ENCODE measurements around the gene TNPO3.

Gene TNPO3

GRCh38 chr7:128939861-128940410 is 115.0 kb downstream of the TNPO3 start:
- no peak for TF ChIP-seq MYC (IDR thresholded peaks at IDR 0.05; ENCODE audit: low read depth, low read length)
- TF ChIP-seq, protein P1, sequence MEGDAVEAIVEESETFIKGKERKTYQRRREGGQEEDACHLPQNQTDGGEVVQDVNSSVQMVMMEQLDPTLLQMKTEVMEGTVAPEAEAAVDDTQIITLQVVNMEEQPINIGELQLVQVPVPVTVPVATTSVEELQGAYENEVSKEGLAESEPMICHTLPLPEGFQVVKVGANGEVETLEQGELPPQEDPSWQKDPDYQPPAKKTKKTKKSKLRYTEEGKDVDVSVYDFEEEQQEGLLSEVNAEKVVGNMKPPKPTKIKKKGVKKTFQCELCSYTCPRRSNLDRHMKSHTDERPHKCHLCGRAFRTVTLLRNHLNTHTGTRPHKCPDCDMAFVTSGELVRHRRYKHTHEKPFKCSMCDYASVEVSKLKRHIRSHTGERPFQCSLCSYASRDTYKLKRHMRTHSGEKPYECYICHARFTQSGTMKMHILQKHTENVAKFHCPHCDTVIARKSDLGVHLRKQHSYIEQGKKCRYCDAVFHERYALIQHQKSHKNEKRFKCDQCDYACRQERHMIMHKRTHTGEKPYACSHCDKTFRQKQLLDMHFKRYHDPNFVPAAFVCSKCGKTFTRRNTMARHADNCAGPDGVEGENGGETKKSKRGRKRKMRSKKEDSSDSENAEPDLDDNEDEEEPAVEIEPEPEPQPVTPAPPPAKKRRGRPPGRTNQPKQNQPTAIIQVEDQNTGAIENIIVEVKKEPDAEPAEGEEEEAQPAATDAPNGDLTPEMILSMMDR (IDR thresholded peaks at IDR 0.05; ENCODE audit: low read depth, low read length): peak; percentile 35
- no peak for TF ChIP-seq POLR2A (IDR thresholded peaks at IDR 0.05; ENCODE audit: extremely low read depth, insufficient read length)
- TF ChIP-seq, protein P2, sequence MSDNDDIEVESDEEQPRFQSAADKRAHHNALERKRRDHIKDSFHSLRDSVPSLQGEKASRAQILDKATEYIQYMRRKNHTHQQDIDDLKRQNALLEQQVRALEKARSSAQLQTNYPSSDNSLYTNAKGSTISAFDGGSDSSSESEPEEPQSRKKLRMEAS (IDR thresholded peaks at IDR 0.05; ENCODE audit: low read depth, low read length): no peak
- peak; percentile 76 for DNase-seq (ENCODE audit: low read depth)

DNA sequence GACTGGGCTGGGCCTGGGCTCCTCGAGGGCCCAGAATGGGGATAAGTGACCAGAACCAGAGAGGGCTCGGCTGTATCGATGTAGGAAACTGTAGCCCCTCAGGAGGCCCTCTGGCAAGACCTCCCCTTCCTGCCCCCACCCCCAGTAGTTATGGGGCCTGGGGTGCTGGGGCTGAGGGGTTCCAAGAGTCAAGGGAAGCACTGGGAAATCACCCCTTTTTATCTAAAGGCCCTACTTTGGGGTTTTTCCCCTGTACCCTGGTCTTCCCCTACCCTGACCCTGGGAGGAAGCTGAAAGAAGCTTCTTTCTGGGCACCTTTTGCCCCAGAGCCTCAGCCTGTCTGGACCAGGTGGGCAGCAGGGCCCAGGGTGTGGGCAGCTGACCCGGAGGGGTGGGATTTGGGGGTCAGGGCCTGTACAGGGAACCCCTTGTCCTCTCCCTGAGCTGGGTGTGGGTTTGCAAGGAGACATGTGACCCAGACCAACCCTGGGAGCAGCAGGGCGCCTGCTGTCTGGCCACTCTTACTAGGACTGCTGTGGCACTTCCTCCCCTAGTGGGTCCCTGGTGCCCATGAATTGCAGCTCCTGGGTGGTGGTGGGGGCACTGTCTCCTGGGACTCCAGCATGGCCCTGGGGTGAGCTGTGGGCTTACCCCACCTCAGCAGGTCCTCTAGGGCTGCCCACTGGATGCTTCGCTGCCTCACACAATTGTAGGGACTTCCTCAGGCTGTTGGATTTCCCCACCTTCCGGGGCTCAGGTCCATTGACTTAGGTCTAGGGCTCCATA is 115.6 kb downstream of the TNPO3 start:
- TF ChIP-seq, protein P2 (IDR thresholded peaks at IDR 0.05; ENCODE audit: low read depth, low read length): no peak
- TF ChIP-seq POLR2A (IDR thresholded peaks at IDR 0.05; ENCODE audit: extremely low read depth, insufficient read length) (no peak), MYC (IDR thresholded peaks at IDR 0.05; ENCODE audit: low read depth, low read length) (no peak)
- peak; percentile 55 for DNase-seq (ENCODE audit: low read depth)
- no peak overlapping the region for H3K4me3 ChIP-seq (ENCODE audit: low read depth, low read length)

More at GRCh38 chr7:128939861-128940410, 115.0 kb downstream of the TNPO3 start:
- H3K4me3 ChIP-seq (ENCODE audit: low read depth, low read length): peak overlapping the region; percentile 1

DNA sequence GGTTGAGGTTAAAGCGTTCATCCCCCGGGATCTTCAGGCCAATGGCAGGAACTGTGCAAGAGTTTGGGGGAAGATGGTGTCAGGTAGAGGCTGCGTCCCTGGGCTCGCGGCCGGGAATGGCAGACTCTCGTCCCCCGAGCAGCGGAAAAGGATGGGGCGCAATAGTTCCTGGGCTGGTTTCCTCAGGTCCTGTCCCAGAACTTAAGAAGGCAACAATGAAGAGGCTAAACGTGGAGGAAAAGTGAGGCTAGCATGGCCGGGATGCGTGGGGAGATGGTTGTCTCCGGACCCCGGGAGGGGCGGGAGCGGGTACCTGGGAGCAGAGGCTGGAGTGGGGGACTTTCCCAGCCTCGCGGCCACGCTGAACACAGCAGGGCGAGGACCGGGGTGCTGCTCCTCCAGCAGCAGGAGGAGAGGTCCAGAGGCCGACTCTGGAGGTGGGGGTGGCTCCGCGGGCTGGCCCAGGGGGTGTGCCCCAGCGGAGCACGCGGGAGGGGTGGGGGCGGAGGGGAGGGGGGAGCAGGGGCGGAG is 116.3 kb downstream of the TNPO3 start:
- TF ChIP-seq, protein P2 (IDR thresholded peaks at IDR 0.05; ENCODE audit: low read depth, low read length): no peak
- TF ChIP-seq POLR2A (IDR thresholded peaks at IDR 0.05; ENCODE audit: extremely low read depth, insufficient read length) (no peak), MYC (IDR thresholded peaks at IDR 0.05; ENCODE audit: low read depth, low read length) (no peak)
- TF ChIP-seq, protein P1 (IDR thresholded peaks at IDR 0.05; ENCODE audit: low read depth, low read length): no peak
- DNase-seq (ENCODE audit: low read depth): no peak

DNA sequence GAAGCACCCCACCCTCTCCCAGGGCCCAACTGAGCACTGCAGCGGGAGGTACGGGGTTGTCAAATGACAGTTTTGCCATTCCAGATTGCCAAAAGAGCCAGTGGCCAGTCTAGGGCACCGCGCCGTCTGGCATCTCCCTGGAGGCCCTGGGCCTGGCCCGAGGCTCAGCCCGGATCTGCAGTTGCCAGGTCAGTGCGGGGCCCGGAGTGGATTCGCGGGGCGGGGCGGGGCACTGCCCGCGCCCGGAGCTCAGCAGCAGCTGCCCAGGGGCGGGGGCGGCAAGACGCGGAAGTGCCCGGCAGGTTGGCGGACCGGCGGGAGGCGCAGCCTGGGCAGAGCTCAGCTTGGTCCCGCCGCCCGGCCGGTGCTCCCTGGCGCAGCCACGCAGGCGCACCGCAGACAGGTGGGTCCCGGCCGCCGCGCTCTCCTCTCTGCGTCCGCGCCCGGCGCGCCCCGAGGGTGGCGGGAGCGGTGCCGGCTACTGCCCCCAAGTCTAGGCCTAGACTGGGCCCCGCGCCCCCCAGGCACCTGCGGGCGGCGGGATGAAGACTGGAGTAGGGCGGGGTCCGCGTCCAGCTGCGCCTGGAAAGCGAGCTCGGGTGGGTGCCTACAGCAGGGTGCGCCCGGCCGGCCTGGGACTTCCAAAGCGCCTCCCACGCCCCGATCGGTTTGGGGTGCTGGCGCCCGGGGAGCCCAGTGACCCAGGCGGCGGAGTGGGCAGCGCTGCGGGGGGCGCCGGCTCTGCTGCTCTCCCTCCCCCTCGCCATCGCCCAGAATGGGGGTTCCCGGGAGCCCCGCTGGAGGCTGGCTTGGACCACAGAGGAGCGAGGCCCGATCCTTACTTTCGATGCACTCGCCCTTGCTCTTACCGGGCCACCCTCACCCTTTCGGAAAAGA is 117.0 kb downstream of the TNPO3 start, which contains the start of gene IRF5:
Gene IRF5 (plus strand): TSS at position 281 of the 897 bp plus-strand sequence. CDS start 4,155 bp downstream, outside the sequence.
- peak within 1 kb of the TSS; percentile 16 for H3K4me3 ChIP-seq (ENCODE audit: low read depth, low read length)
- peak; percentile 61 for DNase-seq (ENCODE audit: low read depth)
- TF ChIP-seq, protein P2 (IDR thresholded peaks at IDR 0.05; ENCODE audit: low read depth, low read length): no peak
- TF ChIP-seq POLR2A (IDR thresholded peaks at IDR 0.05; ENCODE audit: extremely low read depth, insufficient read length): no peak
- TF ChIP-seq, protein P1 (IDR thresholded peaks at IDR 0.05; ENCODE audit: low read depth, low read length): no peak
- TF ChIP-seq MYC (IDR thresholded peaks at IDR 0.05; ENCODE audit: low read depth, low read length): no peak

More for the DNA sequence above, 116.3 kb downstream of the TNPO3 start:
- H3K4me3 ChIP-seq (ENCODE audit: low read depth, low read length): peak overlapping the region; percentile 16

GRCh38 chr7:128937271-128937646 is 117.7 kb downstream of the TNPO3 start:
- TF ChIP-seq, protein P1 (IDR thresholded peaks at IDR 0.05; ENCODE audit: low read depth, low read length): no peak
- TF ChIP-seq MYC (IDR thresholded peaks at IDR 0.05; ENCODE audit: low read depth, low read length) (no peak), POLR2A (IDR thresholded peaks at IDR 0.05; ENCODE audit: extremely low read depth, insufficient read length) (no peak)
- TF ChIP-seq, protein P2 (IDR thresholded peaks at IDR 0.05; ENCODE audit: low read depth, low read length): no peak
- no peak overlapping the region for H3K4me3 ChIP-seq (ENCODE audit: low read depth, low read length)

More at GRCh38 chr7:128937271-128937646, 117.7 kb downstream of the TNPO3 start:
- DNase-seq (ENCODE audit: low read depth): no peak
